NCI-H446 treated with DMSO at 0.1 percent for 48 hours (cell line): Measurements from ENCODE around the gene IFNL3.
"Not testable (repeated sequence)": the region's sequence is repeated elsewhere in the genome, so short reads cannot be mapped to it uniquely, and the experiment has no call there.

Experiments
- DNase-seq: peaks from one replicate; lab custom pipeline; 2025; lab: John Stamatoyannopoulos, UW

The IFNL3 gene

GRCh38 chr19:39244410-39245100 lies at the start of gene IFNL3:
TSS of gene IFNL3 (minus strand) at chr19:39245006. CDS start at chr19:39244967, 39 bp downstream.
- DNase-seq: not testable (repeated sequence)

DNA sequence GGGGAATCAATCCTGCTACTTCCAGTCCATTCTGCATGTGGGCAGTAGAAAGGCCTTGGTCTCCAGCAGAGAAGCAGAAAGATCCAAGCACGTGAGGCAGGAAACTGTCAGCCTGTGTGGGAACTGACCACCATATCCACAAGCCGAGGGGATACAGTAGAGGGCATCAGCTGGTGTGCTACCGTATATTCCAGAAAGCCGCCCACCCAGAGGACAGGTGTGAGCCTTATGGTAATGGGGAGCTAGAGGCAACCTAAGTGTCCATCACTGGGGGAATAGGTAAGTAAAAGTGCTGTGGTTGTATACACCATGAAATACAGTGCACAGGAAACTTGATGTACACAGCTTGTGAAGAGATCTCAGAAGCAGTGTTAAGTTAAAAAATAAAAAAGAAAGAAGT lies 48.6 kb upstream of the IFNL3 start:
- no peak for DNase-seq

DNA sequence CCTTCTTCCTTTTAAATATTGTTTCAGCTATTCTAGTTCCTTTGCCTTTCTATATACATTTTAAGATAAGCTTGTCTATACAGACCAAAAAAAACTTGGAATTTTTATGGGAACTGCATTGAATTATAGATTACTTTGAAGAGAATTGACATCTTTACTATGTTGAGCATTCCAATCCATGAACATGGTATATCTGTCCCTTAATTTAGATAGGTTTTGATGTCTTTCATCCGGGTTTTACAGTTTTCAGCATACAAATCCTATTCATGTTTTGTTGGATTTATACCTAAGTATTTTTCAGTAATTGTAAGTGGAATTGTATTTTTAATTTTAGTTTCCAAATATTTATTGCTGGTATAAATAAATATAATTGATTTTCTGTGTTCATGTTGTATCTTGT lies 39.2 kb upstream of the IFNL3 start:
- no peak for DNase-seq

DNA sequence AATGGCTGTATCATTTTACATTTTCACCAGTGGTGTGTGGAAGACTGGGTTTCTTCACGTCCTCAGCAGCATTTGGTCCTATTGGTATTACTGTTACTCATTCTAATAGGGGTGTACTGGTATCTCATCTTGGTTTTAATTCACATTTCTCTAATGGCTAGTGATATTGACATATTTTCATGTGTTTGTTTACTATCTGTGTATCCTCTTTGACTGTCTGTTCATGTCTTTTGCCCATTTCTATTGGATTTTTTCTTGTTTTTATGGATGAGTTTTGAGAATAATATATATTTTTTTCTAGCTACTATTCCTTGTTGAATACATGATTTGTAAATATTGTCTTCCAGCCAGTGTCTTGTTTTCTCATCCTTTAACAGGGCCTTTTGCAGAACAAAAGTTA lies 37.2 kb upstream of the IFNL3 start:
- DNase-seq: no peak

DNA sequence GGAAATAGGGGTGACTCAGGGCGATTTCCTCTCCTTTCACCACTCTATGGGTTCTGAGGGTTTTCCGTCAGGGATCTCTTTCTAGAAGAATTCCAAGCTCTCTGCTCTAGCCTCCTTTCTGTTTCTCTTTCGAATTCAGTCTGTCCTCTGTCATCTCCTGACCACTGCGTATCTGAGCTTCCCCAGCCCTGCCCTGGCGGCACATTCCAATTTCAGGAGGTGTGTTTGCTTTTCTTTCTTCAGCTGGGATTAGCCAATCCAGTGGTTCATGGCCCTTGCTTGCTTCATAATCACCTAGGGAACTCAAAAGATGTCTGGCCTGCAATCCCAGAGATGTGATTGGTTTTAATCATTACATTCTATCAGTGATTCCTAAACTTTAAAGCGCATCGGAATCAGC lies 32.8 kb upstream of the IFNL3 start:
- DNase-seq: no peak

DNA sequence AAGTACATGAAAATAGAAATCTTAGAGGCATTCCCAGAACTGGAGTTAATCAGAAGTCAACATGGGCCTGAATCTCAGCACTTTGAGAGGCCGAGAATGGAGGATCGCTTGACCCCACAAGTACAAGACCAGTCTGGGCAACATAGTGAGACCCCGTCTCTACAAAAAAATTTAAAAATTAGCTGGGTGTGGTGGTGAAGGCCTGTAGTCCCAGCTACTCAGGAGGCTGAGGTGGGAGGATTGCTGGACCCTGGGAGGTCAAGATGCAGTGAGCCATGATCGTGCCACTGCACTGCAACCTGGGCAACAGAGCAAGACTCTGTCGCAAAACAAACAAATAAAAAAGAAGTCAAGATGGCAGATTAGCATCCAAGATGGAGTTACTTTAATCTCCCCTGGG lies 31.9 kb upstream of the IFNL3 start:
- no peak for DNase-seq

GRCh38 chr19:39275578-39275977 lies 30.8 kb upstream of the IFNL3 start:
- no peak for DNase-seq

GRCh38 chr19:39273859-39274258 lies 29.1 kb upstream of the IFNL3 start:
- DNase-seq: not testable (repeated sequence)

GRCh38 chr19:39270036-39270871 lies 25.4 kb upstream of the IFNL3 start:
- DNase-seq: no peak

DNA sequence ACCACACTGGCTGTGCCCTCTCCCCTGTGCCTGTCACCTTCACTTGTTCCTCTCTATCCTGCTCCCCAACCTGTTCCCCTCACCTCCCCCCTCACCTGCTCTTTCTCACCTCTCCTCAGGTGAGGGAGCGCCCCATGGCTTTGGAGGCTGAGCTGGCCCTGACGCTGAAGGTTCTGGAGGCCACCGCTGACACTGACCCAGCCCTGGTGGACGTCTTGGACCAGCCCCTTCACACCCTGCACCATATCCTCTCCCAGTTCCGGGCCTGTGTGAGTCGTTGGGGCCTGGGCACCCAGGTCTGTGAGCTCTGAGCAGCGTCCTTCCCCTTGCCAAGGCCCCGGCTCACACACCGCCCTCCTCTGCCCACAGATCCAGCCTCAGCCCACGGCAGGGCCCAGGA lies 24.6 kb upstream of the IFNL3 start:
- not testable (repeated sequence) for DNase-seq

DNA sequence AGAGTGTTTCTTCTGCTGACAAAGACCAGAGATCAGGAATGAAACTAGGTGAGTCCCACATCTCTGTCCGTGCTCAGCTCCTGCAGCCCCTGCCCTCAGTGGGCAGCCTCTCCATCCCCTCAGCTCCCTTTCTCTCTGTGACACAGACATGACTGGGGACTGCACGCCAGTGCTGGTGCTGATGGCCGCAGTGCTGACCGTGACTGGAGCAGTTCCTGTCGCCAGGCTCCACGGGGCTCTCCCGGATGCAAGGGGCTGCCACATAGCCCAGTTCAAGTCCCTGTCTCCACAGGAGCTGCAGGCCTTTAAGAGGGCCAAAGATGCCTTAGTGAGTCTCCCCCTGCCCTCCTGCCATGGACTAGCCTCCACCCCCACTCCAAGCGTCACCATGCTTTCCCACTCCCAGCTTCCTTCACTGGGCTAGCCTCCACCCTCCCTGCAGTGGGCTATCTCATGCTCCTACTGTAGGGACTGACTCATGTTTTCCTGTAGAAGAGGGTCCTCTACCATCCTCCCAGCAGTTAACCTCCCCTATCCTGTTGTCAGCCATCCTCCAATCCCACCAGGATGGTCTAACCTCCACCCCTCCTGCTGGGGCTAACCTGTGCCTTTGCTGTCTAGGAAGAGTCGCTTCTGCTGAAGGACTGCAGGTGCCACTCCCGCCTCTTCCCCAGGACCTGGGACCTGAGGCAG lies 23.9 kb upstream of the IFNL3 start:
- not testable (repeated sequence) for DNase-seq

DNA sequence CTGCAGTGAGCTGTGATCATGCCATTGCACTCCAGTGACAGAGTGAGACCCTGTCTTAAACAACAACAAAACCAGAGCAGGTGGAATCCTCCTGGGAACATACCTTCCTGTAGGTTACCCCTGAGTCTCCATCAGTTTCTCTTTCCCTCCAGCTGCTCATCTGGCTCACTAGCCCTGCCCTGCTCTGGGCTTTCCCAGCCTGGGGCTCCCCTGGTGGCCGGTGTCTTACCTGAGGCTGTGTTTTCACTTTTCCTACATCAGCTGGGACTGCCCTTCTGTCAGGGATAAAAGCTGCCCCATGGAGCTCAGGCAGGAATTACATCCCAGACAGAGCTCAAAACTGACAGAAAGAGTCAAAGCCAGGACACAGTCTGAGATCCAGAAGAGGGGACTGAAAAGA lies 23.3 kb upstream of the IFNL3 start, which contains the start of gene IFNL2:
Gene IFNL2 (plus strand): TSS at position 312 of the 400 bp plus-strand sequence. CDS start 173 bp downstream, outside the sequence.
- not testable (repeated sequence) for DNase-seq

GRCh38 chr19:39265321-39265916 lies 20.6 kb upstream of the IFNL3 start:
- no peak for DNase-seq

DNA sequence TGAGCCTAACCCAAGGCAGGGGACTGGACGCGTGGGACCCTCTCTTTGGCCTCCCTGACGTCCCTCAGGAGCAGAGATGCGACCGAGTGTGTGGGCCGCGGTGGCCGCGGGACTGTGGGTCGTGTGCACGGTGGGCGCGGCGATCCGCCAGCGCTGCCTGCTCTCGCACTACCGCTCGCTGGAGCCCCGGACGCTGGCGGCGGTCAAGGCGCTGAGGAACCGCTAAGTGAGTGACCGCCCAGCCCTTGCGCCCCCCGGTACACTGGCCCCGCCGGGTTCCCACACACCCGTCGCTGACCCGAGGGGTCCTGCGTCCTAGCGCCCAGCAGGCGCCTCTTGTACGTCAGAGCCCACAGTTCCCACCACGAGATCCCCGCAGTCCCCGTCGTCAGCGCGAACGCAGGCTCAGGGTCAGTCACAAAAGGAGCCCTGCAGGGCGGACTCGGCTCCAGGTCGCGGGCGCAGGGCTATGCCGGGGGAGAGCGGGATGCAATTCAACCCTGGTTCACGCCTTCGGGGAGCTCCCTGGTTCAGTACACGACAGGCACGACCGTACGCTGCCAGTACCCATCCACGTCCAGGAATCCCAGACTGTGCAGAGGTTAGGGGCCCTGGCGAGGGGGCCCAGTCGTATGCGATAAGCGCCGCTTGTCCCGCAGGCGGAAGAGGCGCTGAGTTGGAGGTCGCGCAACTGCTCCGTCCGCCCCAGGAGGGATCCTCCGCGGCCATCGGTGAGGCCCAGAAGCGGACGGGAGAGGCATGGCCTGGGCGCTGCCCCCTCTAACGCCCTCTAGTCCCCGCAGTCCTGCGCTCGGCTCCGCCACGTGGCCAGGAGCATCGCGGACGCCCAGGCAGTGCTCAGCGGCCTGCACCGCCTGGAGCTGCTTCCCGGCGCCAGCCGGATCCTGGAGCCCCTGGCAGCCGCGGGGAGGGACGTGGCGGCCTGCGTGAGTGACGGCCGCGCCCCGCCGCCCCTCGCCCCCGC lies 19.8 kb upstream of the IFNL3 start:
- DNase-seq: no peak

- no peak for DNase-seq
These were observed 19.1 kb upstream of the IFNL3 start for GRCh38 chr19:39263912-39264305.

- no peak for DNase-seq
These were observed 17.7 kb upstream of the IFNL3 start for GRCh38 chr19:39262496-39262895.

DNA sequence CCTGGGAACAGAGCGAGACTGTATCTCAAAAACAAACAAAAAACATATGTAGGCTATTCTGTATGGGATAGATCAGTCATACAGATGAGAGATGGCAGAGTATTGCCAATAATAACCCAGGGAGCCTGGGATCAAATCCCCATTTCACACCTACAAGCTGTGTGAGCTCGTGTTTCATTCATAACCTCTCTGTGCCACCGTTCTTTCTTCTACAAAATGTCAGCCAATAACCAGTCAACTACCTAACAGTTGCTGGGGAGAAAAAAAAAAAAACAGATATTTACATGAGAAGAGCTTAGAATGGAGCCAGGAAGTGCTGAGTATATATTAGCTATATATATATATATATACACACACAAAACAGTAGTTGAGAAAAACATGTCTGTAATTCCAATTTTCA lies 16.9 kb upstream of the IFNL3 start:
- no peak for DNase-seq

- no peak for DNase-seq
These were observed 12.4 kb upstream of the IFNL3 start for GRCh38 chr19:39257227-39257626.

DNA sequence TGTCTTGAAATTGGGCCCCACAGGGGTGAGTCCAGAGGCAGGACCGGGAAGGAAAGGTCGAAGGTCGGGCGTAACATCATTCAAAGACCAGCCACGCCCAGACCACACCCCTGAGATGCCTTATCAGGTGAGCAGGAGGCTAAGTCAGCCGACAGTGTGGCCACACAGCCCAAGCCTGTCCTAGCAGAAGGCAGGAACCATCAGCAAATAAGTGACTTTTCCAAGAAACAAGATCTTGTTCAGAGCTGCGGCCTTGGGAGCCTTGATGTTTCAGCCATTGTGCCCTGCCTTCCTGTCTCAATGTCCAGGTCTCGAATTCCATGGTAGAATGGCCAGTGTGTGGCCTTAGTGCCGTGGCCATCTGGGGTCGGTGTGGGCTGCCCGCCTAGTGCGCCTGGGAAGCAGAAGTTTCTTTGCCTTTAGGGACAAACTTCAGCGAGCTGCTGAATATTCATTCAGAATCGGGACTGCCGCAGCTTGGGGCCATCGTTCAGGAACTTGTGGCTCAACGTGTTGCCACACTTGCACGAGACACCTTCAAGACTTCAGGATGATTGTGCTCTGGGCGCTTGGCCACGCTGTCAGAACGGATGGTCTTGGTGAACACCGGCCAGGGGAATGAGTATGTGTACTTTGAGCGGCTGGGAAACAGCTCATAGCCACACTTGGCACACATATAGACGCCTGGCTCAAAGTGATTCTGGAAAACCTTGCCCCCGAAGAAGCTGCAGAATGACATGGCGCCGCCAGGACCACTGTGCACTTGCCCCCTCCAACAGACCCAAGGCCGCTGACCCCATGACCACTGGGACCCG lies 9.9 kb upstream of the IFNL3 start:
- no peak for DNase-seq
